OCI-LY7 (cell line): ENCODE data around the gene PTPRQ. TPM values are rescaled to one million over a fixed set of nuclear protein-coding genes. Genes with fewer than 3 reads are reported as not detected.

Experiments used
- BruUV-seq: library from RNA; stranded (reverse); fragments of 400-500 nt; replicated peaks from 2 replicates; lab custom pipeline; 2021; lab: Mats Ljungman, UMichigan
- CTCF ChIA-PET: fragments of 300-600 bp; sonication (Branson Sonifier 250); formaldehyde crosslinking; loops from one replicate; lab custom pipeline; 2022; ENCODE audit warnings: antibody characterized with exemption; ENCODE audit not compliant: unreplicated experiment; lab: Charles Lee
- POLR2A ChIA-PET: fragments of 300-600 bp; sonication (Branson Sonifier 250); formaldehyde crosslinking; loops from one replicate; lab custom pipeline; 2022; ENCODE audit warnings: antibody characterized with exemption; lab: Charles Lee
- DNase-seq: peaks from one replicate; pipeline ENCODE4 v3.0.0-alpha.2; 2015; ENCODE audit warnings: low spot score
- H2AFZ ChIP-seq: fragments of 200-600 bp; sonication (generic), shearing (Covaris generic); 2 replicates; pipeline ENCODE4 v1.6.1; 2014; ENCODE audit warnings: mild to moderate bottlenecking, antibody characterized with exemption, low read length, moderate library complexity
- H3K27ac ChIP-seq: fragments of 200-600 bp; sonication (generic); 2 replicates; pipeline ENCODE4 v1.5.1; 2014; ENCODE audit warnings: mixed run types, low read depth, mild to moderate bottlenecking, moderate library complexity, low read length, inconsistent platforms; ENCODE audit not compliant: poor library complexity, severe bottlenecking
- H3K36me3 ChIP-seq: fragments of 200-600 bp; sonication (generic); 2 replicates; pipeline ENCODE4 v1.6.1; 2014; ENCODE audit warnings: mild to moderate bottlenecking, antibody characterized with exemption, low read length, moderate library complexity, mixed read lengths; ENCODE audit not compliant: insufficient read depth
- H3K4me1 ChIP-seq: fragments of 200-600 bp; sonication (generic); 2 replicates; pipeline ENCODE4 v1.5.1; 2014; ENCODE audit warnings: mild to moderate bottlenecking, low read length; ENCODE audit not compliant: insufficient read depth, poor library complexity, severe bottlenecking
- H3K4me2 ChIP-seq: fragments of 200-600 bp; sonication (generic); 2 replicates; pipeline ENCODE4 v1.6.1; 2014; ENCODE audit warnings: mild to moderate bottlenecking, low read length
- H3K4me3 ChIP-seq: fragments of 200-600 bp; sonication (generic); 2 replicates; pipeline ENCODE4 v1.5.1; 2014; ENCODE audit warnings: mild to moderate bottlenecking, low read depth, low read length; ENCODE audit not compliant: poor library complexity, severe bottlenecking
- H3K79me2 ChIP-seq: fragments of 200-600 bp; sonication (generic); 2 replicates; pipeline ENCODE4 v1.6.1; 2016; ENCODE audit warnings: low read depth, mild to moderate bottlenecking, low read length, moderate library complexity, mixed read lengths; ENCODE audit not compliant: insufficient read depth
- H3K9me2 ChIP-seq: fragments of 200-600 bp; sonication (generic); 2 replicates; pipeline ENCODE4 v1.6.1; 2016; ENCODE audit warnings: mild to moderate bottlenecking, low read length, mixed read lengths; ENCODE audit not compliant: insufficient read depth
- H3K9me3 ChIP-seq: fragments of 200-600 bp; sonication (generic); 2 replicates; pipeline ENCODE4 v1.6.1; 2014; ENCODE audit warnings: mild to moderate bottlenecking, mixed run types, low read length, mixed read lengths
- H4K20me1 ChIP-seq: fragments of 200-600 bp; sonication (generic); 2 replicates; pipeline ENCODE4 v1.6.1; 2014; ENCODE audit warnings: mild to moderate bottlenecking, antibody characterized with exemption, low read length, moderate library complexity, mixed read lengths; ENCODE audit not compliant: insufficient read depth
- EZH2phosphoT487 ChIP-seq: fragments of 200-600 bp; sonication (generic); IDR thresholded peaks from 2 replicates; pipeline ENCODE4 v1.6.1; 2018; ENCODE audit warnings: low read depth, borderline replicate concordance, mild to moderate bottlenecking, mixed run types, antibody characterized with exemption, low read length, moderate library complexity, mixed read lengths
- intact Hi-C: fragments of 100-400 bp; cut with micrococcal nuclease; formaldehyde crosslinking; loops from one replicate; pipeline ENCODE4 v1.10.0; 2022; ENCODE audit not compliant: unreplicated experiment
- total RNA-seq, 2 experiments: library from RNA; depleted of rRNA in 1 of 2; stranded (reverse); fragments of >200 nt in 1 of 2; shearing (Covaris generic) in 1 of 2; gene quantifications; 2 replicates each; pipeline ENCODE4 v1.2.3, GENCODE V29; 2014 to 2022
- TF ChIP-seq, protein P1 (sequence below): fragments of 200-600 bp; sonication (generic); conservative IDR thresholded peaks from 2 replicates; pipeline ENCODE4 v1.5.1; 2014; ENCODE audit warnings: mild to moderate bottlenecking, antibody characterized with exemption, low read length, moderate library complexity, mixed read lengths

Gene PTPRQ
- total RNA-seq, 2 experiments from 2014 or later: not detected

DNA sequence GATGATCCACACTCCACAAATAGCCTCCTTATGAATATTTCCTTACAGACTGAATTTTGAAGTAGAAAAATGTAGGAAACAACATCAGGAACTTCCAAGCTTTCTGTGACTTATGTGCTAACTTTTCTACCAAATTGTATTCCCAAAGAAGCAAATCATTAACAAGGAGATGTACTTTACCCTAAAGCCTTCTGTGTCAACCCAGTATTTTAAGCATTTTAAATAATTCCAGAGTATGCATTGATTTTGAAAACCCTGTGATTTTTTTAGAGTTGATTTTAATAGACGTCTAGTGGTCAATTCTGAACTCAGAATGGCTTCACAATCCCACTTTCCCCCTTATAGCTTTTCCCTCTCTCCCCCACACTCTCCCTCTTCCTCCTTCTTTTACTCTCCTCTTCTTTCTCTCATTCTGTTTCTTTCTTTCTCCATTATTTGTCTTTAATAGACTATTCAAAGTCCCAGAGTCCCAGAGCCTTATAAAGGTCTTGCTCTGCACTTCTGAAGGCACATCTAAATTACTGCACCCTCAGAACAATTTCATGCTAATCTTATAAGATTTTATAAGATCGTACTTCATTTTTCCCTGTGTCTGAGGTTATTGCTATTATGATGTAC lies 253.3 kb downstream of the PTPRQ start:
- intact Hi-C loops: no loop called here
- H3K9me3 ChIP-seq: no peaks in the 10 kb centered on the region

DNA sequence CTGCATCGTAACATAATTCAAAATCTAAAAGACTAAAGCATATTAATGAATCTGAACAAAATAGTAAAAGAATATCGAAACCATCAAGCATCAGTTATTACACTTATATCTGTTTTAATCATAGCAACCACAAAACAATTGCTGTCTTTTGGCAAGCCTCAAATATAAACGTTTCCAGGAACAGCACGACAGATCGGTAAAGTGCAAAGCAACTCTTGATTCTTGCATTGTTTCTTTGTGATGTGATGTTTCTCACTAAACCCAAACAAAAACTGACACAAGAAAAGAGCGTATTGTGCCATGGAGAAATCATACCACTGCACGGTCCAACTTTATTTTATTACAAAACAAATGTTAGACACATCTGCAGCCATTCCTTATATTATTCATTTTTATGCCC lies 254.2 kb downstream of the PTPRQ start:
- Histone ChIP-seq H3K4me2 (no peak overlapping the region), H3K9me3 (no peaks in the 10 kb centered on the region), H3K9me2 (no peaks in the 10 kb centered on the region), H3K27ac (no peak overlapping the region), H3K4me1 (peaks cover 5% of the 10 kb centered on the region), H2AFZ (no peak overlapping the region), H3K79me2 (no peaks in the 10 kb centered on the region), H4K20me1 (no peaks in the 10 kb centered on the region), H3K36me3 (no peaks in the 10 kb centered on the region), H3K4me3 (no peak overlapping the region)
- TF ChIP-seq, protein P1, sequence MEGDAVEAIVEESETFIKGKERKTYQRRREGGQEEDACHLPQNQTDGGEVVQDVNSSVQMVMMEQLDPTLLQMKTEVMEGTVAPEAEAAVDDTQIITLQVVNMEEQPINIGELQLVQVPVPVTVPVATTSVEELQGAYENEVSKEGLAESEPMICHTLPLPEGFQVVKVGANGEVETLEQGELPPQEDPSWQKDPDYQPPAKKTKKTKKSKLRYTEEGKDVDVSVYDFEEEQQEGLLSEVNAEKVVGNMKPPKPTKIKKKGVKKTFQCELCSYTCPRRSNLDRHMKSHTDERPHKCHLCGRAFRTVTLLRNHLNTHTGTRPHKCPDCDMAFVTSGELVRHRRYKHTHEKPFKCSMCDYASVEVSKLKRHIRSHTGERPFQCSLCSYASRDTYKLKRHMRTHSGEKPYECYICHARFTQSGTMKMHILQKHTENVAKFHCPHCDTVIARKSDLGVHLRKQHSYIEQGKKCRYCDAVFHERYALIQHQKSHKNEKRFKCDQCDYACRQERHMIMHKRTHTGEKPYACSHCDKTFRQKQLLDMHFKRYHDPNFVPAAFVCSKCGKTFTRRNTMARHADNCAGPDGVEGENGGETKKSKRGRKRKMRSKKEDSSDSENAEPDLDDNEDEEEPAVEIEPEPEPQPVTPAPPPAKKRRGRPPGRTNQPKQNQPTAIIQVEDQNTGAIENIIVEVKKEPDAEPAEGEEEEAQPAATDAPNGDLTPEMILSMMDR: no peak
- TF ChIP-seq EZH2phosphoT487: no peak
- no peak for DNase-seq
- intact Hi-C loops: no loop called here
- BruUV-seq: no TSS peak
- ChIA-PET POLR2A (no interaction called here), CTCF (no interaction called here)

More for the DNA sequence above, 253.3 kb downstream of the PTPRQ start:
- Histone ChIP-seq H3K4me2 (no peak overlapping the region), H3K27ac (no peak overlapping the region), H3K79me2 (no peaks in the 10 kb centered on the region), H3K4me1 (peaks cover 8% of the 10 kb centered on the region), H3K36me3 (no peaks in the 10 kb centered on the region), H3K4me3 (no peak overlapping the region), H2AFZ (no peak overlapping the region), H4K20me1 (no peaks in the 10 kb centered on the region), H3K9me2 (no peaks in the 10 kb centered on the region)
- BruUV-seq: no TSS peak
- ChIA-PET POLR2A (no interaction called here), CTCF (no interaction called here)
- TF ChIP-seq, protein P1: no peak
- TF ChIP-seq EZH2phosphoT487: no peak
- DNase-seq: no peak

DNA sequence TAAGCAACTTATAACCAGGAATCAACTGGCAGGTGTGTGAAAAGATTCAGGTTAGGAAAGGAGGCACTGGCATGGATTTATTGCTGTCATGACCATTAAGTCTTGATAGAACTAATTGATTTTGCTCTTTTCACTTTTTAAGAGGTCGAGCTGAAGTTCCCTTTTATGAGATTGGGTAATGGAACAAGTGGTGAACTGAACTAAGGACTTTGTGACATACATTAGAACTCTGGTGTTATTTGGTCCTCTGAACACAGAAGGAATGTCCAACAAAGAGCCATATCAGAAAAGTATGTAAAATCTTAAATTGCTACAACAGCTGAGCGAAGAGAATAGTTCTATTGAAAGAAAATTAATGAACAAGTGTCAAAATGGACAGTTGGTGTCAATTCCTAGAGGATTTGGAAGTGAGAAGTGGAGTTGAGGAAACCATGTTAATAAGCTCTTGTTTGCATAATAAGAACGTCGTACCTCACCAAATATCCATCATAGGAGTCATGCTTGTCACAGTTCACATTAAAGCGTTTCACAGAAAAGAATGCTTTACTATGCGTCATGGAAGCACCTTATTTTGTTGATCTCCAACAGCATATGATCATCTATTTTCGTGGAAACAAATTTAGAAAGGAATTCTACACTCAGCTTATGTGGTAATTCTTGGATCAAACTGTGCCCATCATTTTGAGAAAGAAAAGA lies 255.0 kb downstream of the PTPRQ start:
- ChIA-PET CTCF (no interaction called here), POLR2A (no interaction called here)
- BruUV-seq: no TSS peak

More for the DNA sequence above, 255.0 kb downstream of the PTPRQ start:
- Histone ChIP-seq H3K27ac (no peak overlapping the region), H4K20me1 (no peaks in the 10 kb centered on the region), H3K4me2 (no peak overlapping the region), H3K9me2 (no peaks in the 10 kb centered on the region), H2AFZ (no peak overlapping the region), H3K9me3 (no peaks in the 10 kb centered on the region), H3K4me3 (no peak overlapping the region), H3K79me2 (no peaks in the 10 kb centered on the region), H3K4me1 (peaks cover 2% of the 10 kb centered on the region), H3K36me3 (no peaks in the 10 kb centered on the region)
- TF ChIP-seq, protein P1: no peak
- no peak for TF ChIP-seq EZH2phosphoT487
- intact Hi-C loops: no loop called here
- no peak for DNase-seq
